HG02973 (cell line): ENCODE data around the gene CCDC74B.
"Not testable (repeated sequence)": the region's sequence is repeated elsewhere in the genome, so short reads cannot be mapped to it uniquely, and the experiment has no call there.

Experiments used
- ATAC-seq: cut with Tn5 transposase; IDR thresholded peaks from one replicate; pipeline ENCODE4 v1.9.1; 2021; ENCODE audit warnings: moderate library complexity; ENCODE audit not compliant: unreplicated experiment

Gene CCDC74B

DNA sequence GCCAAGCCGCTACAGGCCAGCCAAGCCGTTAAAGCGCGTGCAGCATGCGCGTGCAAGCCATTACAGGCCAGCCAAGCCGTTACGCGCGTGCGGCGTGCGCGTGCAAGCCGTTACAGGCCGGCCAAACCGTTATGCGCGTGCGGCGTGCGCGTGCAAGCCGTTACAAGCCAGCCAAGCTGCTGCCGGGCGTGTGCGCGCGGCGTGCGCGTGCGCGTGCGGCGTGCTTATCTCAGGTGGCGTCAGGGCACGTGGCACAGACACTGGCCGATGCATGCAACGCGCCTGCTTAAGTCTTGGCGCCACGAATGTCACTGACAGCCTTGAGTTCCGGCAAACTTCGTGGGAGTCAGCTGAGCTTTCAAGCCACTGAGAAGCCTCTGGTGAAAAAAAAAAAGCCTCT lies 24.0 kb downstream of the CCDC74B start:
- not testable (repeated sequence) for ATAC-seq

DNA sequence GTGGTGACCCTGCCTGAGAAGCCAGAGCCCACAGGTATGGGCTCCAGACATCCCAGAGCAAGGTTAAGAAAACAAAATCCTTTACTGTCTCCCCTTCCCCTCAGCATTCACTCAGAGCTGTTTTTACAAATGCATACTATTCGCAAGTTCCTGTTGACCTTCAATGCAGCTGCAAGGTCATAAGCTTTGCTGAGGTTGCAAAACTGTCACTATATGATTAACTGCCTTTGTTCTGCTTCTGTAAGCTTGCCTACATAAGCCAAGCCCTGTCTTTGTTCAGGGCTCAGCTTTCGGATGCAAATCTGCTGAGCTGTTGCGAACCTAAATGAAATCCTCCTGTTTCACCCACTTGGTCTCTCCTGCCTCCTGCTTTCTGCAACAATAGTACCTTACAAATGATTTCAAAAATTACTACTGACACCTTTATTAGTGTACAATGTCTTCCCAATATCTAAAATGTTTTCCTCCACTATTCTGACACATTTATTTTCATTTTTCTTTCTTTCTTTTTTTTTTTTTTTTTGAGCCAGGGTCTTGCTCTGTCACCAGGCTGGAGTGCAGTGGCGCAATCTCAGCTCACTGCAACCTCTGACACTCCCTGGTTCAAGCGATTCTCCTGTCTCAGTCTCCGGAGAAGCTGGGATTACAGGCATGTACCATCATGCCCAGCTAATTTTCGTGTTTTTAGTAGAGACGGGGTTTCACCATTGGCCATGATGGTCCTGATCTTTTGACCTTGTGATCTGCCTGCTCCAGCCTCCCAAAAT lies 42.1 kb downstream of the CCDC74B start:
- ATAC-seq: not testable (repeated sequence)
